Measurements from ENCODE around the gene HIBCH.
A peak's percentile ranks its signal among the peaks of the same experiment; 100 is the strongest.
"Not testable (repeated sequence)": the region's sequence is repeated elsewhere in the genome, so short reads cannot be mapped to it uniquely, and the experiment has no call there.

Gene HIBCH

DNA sequence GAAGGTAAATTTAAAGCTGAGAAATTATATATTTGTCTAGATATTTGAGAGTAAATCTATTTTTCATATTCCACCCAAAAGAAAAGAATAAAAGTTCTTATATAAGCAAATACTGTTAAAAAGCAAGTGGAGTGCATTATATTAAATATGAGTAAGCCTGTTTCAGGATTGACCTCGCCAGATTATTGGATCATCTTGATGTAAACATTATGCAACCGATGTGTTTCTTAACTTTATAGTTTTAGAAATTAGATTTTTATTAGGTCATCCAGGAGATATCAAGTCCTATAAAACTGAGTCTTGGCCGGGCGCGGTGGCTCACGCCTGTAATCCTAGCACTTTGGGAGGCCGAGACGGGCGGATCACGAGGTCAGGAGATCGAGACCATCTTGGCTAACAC, 156.8 kb downstream of the HIBCH start:
- DNase-seq (ENCODE audit: low read depth), result no peak
- TF ChIP-seq, protein P1, sequence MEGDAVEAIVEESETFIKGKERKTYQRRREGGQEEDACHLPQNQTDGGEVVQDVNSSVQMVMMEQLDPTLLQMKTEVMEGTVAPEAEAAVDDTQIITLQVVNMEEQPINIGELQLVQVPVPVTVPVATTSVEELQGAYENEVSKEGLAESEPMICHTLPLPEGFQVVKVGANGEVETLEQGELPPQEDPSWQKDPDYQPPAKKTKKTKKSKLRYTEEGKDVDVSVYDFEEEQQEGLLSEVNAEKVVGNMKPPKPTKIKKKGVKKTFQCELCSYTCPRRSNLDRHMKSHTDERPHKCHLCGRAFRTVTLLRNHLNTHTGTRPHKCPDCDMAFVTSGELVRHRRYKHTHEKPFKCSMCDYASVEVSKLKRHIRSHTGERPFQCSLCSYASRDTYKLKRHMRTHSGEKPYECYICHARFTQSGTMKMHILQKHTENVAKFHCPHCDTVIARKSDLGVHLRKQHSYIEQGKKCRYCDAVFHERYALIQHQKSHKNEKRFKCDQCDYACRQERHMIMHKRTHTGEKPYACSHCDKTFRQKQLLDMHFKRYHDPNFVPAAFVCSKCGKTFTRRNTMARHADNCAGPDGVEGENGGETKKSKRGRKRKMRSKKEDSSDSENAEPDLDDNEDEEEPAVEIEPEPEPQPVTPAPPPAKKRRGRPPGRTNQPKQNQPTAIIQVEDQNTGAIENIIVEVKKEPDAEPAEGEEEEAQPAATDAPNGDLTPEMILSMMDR (IDR thresholded peaks at IDR 0.05; ENCODE audit: low read depth, low read length, missing control alignments), result no peak
- no peak overlapping the region for H3K4me3 ChIP-seq (ENCODE audit: low read depth, low read length)

DNA sequence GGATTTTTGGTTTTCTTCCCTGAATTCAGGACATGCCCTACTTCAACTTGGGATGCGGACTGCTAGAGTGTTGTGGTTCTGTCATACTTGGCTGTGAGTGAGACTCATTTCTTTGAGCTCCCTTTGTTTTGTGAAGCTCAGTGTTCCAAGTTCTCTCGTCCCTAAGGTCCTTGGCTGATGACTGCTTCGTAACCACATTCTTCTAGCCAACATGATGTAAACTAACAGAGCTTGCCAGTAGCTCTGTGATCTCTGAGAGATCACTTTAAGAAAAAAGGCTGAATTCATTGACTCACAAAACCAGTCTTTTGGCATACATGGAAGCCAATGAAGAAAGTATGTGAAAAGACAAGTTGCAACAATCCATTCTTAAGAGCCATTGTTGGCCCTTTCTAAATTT, 160.2 kb downstream of the HIBCH start:
- TF ChIP-seq, protein P1 (IDR thresholded peaks at IDR 0.05; ENCODE audit: low read depth, low read length, missing control alignments), result no peak
- no peak overlapping the region for H3K4me3 ChIP-seq (ENCODE audit: low read depth, low read length)
- DNase-seq (ENCODE audit: low read depth), result no peak

DNA sequence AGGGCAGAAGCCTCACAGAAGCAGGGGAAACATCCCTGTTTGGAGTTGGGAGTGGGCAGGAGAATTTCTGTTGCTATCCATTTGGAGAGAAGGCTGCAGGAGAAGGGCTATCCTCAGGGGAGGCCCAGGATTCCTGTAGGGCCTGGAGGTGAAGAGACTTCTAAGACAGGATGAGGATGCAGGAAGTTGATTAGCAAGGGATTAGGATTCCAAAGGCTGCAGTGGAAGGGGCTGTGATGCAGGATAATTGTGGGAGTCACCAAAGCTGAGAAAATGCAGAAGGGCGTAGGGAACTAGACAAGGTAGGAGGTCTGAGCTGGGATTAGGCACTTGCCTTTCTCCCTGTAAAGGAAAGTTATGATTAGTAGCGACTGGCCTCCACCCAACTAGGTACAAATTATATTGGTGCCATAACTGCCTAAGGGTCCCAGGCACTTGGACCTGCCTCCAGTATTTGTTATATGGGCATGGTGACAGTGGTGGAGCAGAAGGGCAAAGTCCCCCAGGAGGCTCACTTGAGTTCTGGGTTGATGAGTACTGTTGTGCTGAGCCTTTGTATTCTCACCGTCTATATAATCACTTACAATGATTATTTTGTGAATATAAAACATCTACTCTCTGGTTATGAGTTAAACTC, 160.7 kb downstream of the HIBCH start:
- TF ChIP-seq, protein P1 (IDR thresholded peaks at IDR 0.05; ENCODE audit: low read depth, low read length, missing control alignments), result no peak
- DNase-seq (ENCODE audit: low read depth), result no peak
- no peak overlapping the region for H3K4me3 ChIP-seq (ENCODE audit: low read depth, low read length)

DNA sequence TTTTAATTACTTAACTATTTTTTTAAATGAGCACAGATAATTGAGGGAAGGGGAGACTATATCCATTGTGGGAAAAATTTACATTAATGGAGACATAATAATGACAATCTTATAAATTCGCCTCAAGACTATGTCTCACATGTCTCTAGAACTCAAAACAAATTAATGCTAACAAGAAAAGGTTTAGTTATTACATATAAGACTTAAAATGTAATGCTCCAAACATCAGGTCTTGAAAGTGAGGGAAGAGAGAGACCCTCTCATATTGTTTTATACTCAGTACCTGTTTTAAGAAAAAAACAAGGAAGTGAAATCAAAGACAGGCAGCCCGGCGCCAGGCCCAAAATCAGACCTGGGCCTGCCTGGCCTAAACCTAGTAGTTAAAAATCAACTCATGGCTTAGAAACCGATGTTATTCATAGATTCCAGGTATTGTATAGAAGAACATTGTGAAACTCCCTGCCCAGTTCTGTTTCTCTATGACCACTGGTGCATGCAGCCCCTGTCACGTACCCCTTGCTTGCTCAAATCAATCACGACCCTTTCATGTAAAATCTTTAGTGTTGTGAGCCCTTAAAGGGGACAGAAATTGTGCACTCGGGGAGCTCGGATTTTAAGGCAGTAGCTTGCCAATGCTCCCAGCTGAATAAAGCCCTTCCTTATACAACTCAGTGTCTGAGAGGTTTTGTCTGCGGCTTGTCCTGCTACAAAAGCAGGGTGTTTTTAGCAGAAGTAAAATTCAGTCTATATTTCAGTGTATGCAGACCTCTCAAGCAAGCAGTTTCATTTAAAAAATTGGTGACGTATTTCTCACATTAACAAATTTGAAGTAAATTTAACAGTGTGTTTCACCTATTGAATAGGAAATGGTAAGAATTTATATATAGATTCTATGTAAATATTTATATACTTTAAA, 161.8 kb downstream of the HIBCH start:
- H3K4me3 ChIP-seq (ENCODE audit: low read depth, low read length), result not testable (repeated sequence)
- peak; percentile 51 for DNase-seq (ENCODE audit: low read depth)

DNA sequence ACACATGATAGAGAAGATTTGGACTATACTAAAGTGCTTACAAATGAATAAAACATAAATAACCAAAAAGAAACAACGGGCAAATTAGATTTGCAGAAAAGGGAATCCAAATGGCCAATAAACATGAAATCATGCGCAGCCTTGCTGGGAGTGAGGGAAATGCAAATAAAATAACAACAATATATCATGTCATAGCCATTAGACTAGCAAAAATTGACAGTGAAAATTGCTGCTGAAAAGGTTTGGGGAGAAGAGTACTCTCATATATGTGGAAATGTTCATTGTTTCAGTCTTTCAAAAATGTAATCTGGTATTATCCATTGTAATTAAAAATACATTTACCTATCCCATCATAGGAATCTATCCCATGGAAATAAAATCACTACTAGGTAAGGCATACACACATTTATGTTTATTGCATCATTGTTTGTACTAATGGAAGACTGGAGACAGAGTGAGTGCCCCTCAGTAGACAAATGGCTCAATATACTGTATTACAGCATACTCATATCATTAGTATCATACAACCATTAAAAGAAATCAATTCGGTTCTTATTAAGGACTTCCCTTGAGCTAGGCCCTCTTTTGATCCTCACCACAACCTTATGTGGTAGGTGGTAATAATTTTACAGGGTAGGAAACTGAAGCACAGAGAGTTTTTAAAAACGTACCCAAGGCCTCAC, 163.0 kb downstream of the HIBCH start:
- no peak overlapping the region for H3K4me3 ChIP-seq (ENCODE audit: low read depth, low read length)
- DNase-seq (ENCODE audit: low read depth), result no peak
- TF ChIP-seq, protein P1 (IDR thresholded peaks at IDR 0.05; ENCODE audit: low read depth, low read length, missing control alignments), result no peak
